WERI-Rb-1 (cell line): ENCODE measurements around the gene NCDN.

Experiments
- DNase-seq: peaks from one replicate; pipeline ENCODE4 v3.0.0-alpha.2; 2020
- H3K27ac ChIP-seq: fragments of 250-450 bp; sonication (Bioruptor Pico); 2 replicates; pipeline ENCODE4 v1.5.1; 2020; ENCODE audit warnings: mild to moderate bottlenecking, moderate library complexity
- H3K27me3 ChIP-seq: fragments of 250-450 bp; sonication (Bioruptor Pico); 2 replicates; pipeline ENCODE4 v1.5.1; 2021; ENCODE audit warnings: mild to moderate bottlenecking, low read depth, moderate library complexity; ENCODE audit not compliant: insufficient read depth, severe bottlenecking
- H3K36me3 ChIP-seq: fragments of 250-450 bp; sonication (Bioruptor Pico); 2 replicates; pipeline ENCODE4 v1.5.1; 2020; ENCODE audit warnings: mild to moderate bottlenecking, moderate library complexity
- H3K4me3 ChIP-seq: 2 replicates; pipeline ENCODE4 v1.5.1; 2011; ENCODE audit warnings: low read depth, mild to moderate bottlenecking, control low read depth, low read length
- H3K9me3 ChIP-seq: fragments of 250-450 bp; sonication (Bioruptor Pico); 2 replicates; pipeline ENCODE4 v1.5.1; 2021; ENCODE audit warnings: mild to moderate bottlenecking, moderate library complexity; ENCODE audit not compliant: severe bottlenecking
- TF ChIP-seq, protein P1 (sequence below): IDR thresholded peaks from 2 replicates; pipeline ENCODE4 v1.5.1; 2011; ENCODE audit warnings: low read depth, mild to moderate bottlenecking, control low read depth, inconsistent platforms, low read length

Gene NCDN

DNA sequence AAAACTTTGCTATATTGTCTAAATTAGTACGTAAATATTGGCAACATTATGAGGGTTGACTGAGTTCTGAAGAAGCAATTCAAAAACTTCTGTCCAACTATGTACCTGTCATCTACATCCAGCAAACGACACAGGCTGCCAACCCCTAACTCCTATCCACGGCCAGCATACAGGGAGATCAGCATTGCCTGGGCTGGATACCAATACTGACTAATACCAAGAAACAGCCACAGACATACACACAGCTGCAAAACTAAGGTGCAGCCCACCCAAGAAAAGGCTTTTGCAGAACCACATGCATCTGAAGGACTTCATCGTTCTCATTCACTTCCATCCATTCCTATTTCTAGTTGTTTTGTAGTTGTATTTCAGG, 2.4 kb upstream of the NCDN start:
- no peak overlapping the region for H3K27ac ChIP-seq
- TF ChIP-seq, protein P1, sequence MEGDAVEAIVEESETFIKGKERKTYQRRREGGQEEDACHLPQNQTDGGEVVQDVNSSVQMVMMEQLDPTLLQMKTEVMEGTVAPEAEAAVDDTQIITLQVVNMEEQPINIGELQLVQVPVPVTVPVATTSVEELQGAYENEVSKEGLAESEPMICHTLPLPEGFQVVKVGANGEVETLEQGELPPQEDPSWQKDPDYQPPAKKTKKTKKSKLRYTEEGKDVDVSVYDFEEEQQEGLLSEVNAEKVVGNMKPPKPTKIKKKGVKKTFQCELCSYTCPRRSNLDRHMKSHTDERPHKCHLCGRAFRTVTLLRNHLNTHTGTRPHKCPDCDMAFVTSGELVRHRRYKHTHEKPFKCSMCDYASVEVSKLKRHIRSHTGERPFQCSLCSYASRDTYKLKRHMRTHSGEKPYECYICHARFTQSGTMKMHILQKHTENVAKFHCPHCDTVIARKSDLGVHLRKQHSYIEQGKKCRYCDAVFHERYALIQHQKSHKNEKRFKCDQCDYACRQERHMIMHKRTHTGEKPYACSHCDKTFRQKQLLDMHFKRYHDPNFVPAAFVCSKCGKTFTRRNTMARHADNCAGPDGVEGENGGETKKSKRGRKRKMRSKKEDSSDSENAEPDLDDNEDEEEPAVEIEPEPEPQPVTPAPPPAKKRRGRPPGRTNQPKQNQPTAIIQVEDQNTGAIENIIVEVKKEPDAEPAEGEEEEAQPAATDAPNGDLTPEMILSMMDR: no peak

DNA sequence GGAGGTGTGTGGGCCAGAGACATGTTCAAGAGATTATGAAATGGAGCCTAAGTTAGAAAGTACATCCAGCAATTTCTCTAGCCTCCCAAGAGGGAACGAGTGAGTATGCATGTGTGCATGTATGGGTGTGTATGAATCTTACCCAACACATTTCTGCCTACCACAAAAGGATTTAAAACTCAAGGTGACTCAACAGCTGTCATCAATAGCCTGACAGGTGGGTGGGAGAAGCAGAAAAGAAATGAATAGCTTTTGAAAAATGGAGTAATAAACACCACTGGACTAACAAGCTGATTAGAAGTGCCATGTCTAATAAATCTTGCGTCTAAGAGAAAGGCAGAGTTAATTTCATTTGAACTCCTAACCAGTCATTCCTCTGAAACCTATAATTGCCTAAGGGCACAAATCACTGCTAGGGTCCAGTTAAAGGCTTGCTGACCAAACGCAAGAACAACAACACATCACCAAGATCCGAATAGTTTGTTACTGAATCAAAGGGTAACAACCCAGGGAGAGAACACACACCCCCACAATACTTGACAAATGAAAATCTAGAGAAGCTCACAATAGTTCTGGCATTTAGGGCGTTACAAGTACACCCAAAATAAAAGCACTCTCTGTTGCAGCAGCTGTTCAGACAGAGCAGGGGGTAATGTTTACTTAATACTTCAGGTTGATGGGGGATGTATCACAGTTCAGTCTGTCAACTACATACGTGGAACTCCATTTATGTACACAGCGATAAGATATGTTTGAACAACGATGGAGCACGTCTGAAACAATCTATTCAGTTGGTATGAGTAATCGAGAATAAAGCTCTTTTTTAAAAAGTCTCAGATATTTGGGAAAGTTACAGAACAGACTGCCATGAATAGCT, 1.8 kb upstream of the NCDN start:
- no peaks in the 10 kb centered on the region for H3K9me3 ChIP-seq
- TF ChIP-seq, protein P1: no peak
- H3K36me3 ChIP-seq: peaks cover 45% of the 10 kb centered on the region
- H3K4me3 ChIP-seq: peak overlapping the region; percentile 84
- no peak for DNase-seq
- no peaks in the 10 kb centered on the region for H3K27me3 ChIP-seq
- no peak overlapping the region for H3K27ac ChIP-seq

More for the DNA sequence above, 2.4 kb upstream of the NCDN start:
- Histone ChIP-seq H3K36me3 (peaks cover 40% of the 10 kb centered on the region), H3K27me3 (no peaks in the 10 kb centered on the region), H3K9me3 (no peaks in the 10 kb centered on the region), H3K4me3 (no peak overlapping the region)
- no peak for DNase-seq

DNA sequence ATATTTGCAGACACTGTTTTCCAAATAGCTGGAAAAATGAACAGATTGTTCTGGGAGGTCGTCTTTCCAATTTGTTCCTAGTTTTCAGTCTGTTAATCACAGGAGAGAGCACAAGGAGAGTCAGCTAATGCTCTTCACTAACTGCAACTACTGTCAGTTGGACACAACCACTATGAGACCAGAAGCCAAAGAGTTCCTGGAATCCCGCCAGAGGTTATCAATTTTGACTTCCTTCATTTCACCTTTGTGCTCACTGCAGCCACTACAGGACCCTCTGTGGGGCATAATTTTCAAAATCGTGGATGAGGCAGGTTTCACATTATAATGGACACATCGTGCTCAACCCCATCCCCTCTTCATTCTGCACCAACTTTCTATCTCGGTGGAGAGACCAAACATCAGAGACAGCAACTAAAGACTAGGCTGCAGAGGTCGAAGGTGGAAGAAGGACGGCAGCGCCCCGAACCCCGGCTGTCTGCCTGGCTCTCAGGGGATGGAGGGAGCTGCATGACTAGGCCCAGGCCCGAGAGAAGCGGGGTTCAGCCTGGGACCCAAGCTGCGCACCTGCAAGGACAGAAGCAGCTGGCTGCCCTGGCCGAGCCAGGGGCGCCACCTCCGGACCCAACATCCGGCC, 998 bp upstream of the NCDN start:
- DNase-seq: no peak

DNA sequence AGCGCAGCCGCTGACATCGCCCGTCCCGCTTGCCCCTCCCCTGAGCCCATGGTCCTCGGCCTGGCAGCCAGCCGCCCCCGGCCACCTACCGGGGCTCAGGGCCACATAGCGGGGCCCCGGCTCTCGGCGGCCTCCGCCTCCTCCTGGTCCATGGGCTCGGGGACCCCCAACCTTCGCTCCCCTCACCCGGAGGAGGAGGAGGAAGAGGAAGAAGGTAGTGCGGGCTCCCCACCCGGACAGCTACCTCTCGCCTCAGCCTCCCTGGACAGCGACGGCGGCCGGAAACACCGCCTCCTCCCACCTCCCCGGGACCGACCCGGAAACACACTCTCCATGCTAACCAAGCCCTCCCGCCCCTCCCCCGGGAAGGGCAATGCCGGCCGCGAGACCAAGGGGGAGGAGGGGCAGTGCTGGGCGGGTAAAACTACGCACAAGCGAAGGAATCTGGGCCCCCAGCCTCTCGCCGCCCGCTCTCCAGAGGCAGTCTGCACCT, 435 bp upstream of the NCDN start, which contains the start of gene KIAA0319L:
KIAA0319L (minus strand) TSS at position 286 of the 493 bp plus-strand sequence. CDS start 2,912 bp downstream, outside the sequence.
- DNase-seq: peak; percentile 91
- H3K27ac ChIP-seq: peak within 1 kb of the TSS; percentile 96
- peak within 1 kb of the TSS; percentile 84 for H3K4me3 ChIP-seq
- no peaks in the 10 kb centered on the region for H3K27me3 ChIP-seq
- H3K36me3 ChIP-seq: peaks cover 42% of the 10 kb centered on the region
- TF ChIP-seq, protein P1: no peak
- no peaks in the 10 kb centered on the region for H3K9me3 ChIP-seq

More for the DNA sequence above, 998 bp upstream of the NCDN start:
- peak overlapping the region; percentile 96 for H3K27ac ChIP-seq
- no peaks in the 10 kb centered on the region for H3K9me3 ChIP-seq
- TF ChIP-seq, protein P1: peak; percentile 25; the same call in 1 of the 2 replicates
- peak overlapping the region; percentile 84 for H3K4me3 ChIP-seq
- H3K36me3 ChIP-seq: peaks cover 42% of the 10 kb centered on the region
- no peaks in the 10 kb centered on the region for H3K27me3 ChIP-seq

DNA sequence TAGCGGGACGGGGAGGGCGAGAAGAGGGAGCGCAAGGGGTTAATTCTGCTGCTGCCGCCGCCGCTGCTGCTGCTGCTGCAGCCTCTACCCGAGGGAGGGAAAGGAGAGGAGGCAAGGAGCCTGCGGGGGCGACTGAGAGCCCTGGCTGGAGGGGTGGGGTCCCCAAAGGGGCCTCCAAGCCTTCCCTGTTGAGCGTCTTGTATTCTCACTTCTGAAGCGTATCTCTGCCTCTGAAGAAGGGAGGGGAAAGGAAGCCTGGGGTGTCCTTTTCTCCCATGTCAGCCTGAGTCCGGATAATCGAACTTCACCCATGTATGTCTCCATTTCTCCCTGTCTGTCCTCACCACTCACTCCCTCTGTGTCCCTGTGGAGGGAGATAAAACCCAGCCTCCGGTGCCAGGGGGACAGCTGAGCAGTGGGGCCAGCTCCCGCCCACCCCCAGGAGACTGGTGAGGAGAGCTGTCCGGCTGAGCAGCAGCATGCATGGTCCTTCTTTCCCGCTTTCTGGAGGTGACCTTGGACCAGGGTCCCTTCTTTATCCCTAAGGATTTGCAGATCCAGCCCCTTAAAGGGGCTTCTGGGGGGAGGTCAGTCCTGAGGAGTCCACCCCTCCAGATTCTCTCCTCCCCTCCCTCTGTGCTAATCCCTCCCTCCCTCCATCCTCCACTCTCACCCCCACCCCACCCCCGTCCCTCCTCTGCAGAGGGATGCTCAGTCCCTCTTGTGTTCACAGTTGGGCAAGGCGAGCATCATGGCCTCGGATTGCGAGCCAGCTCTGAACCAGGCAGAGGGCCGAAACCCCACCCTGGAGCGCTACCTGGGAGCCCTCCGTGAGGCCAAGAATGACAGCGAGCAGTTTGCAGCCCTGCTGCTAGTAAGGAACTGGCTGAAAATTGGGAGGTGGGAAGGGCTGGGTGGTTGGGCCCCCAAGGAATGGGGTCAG, 1.0 kb downstream of the NCDN start:
- H3K36me3 ChIP-seq: peaks cover 40% of the 10 kb centered on the region
- no peaks in the 10 kb centered on the region for H3K27me3 ChIP-seq
- peak overlapping the region; percentile 96 for H3K27ac ChIP-seq
- DNase-seq: peak; percentile 47
- peak overlapping the region; percentile 84 for H3K4me3 ChIP-seq
- no peaks in the 10 kb centered on the region for H3K9me3 ChIP-seq
- TF ChIP-seq, protein P1: 0 out of 2 replicates have a peak, but pooled peaks have one; percentile 10
